ENCODE measurements around the gene ARPP21.

DNA sequence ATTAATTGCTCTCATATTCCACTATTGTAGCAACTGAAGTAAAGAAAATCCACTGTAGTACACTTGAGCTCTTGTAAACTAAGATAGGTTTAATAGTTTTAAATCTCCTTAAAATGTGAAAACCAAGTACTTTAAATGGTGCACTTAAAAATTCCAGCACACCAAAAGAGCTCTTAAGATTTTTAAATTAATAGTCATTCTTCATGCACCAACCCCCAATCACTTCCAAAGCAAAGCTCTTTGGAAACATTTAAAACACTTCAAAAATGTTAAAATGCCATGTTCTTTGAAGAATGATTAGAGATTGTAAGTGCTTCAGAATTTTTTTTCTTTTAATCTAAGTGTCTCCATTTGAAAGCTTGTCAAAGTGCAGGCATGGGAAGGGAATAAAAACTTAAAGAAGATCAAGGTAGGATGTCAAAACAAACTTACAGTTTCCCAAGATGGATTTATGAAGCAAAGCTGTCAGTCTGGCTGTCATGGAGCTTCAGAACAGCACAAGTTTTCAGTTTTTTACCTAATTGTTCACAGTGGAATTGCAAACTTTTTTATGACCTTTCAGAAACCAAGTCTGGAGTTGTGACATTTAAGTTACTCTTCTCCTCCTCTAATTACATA is 84.3 kb downstream of the ARPP21 start:
- TF ChIP-seq EZH2phosphoT487 (IDR thresholded peaks at IDR 0.05; ENCODE audit: insufficient read depth, low read depth): no peak
- no peak for TF ChIP-seq EZH2 (IDR thresholded peaks at IDR 0.05; ENCODE audit: insufficient read depth, poor library complexity, severe bottlenecking)
